Neural crest cell (in vitro differentiated cells): Measurements from ENCODE around the gene SRD5A2. TPM values are rescaled to one million over a fixed set of nuclear protein-coding genes. Genes with fewer than 3 reads are reported as not detected.
"Not testable (repeated sequence)": the region's sequence is repeated elsewhere in the genome, so short reads cannot be mapped to it uniquely, and the experiment has no call there.

Experiments used
- DNase-seq: peaks from one replicate; pipeline ENCODE4 v3.0.0; 2021; ENCODE audit warnings: low read depth, mixed read lengths, low spot score
- H3K27ac Mint-ChIP-seq: one replicate; pipeline ENCODE4 v1.8.0; 2021; ENCODE audit warnings: mild to moderate bottlenecking, mixed read lengths; ENCODE audit not compliant: unreplicated experiment
- H3K27me3 Mint-ChIP-seq: 2 replicates; pipeline ENCODE4 v1.8.0; 2021; ENCODE audit warnings: low read depth, mild to moderate bottlenecking, mixed read lengths
- H3K36me3 Mint-ChIP-seq: 2 replicates; pipeline ENCODE4 v1.8.0; 2021; ENCODE audit warnings: low read depth, mild to moderate bottlenecking, mixed read lengths
- H3K4me1 Mint-ChIP-seq: 2 replicates; pipeline ENCODE4 v1.8.0; 2021; ENCODE audit warnings: mixed read lengths
- H3K4me3 Mint-ChIP-seq: one replicate; pipeline ENCODE4 v1.8.0; 2021; ENCODE audit warnings: mild to moderate bottlenecking, mixed read lengths
- H3K9me3 Mint-ChIP-seq: 2 replicates; pipeline ENCODE4 v1.8.0; 2021; ENCODE audit warnings: mixed read lengths
- total RNA-seq: library from RNA; stranded (reverse); gene quantifications from 2 replicates; pipeline ENCODE4 v1.2.1, GENCODE V29; 2021
- TF ChIP-seq, protein P1 (sequence below): fragments of 200-600 bp; sonication (generic); conservative IDR thresholded peaks from 2 replicates; pipeline ENCODE4 v1.5.0; 2021; ENCODE audit warnings: antibody characterized with exemption, mild to moderate bottlenecking

The SRD5A2 gene
- total RNA-seq, 1 donor from 2014 or later: not detected

DNA sequence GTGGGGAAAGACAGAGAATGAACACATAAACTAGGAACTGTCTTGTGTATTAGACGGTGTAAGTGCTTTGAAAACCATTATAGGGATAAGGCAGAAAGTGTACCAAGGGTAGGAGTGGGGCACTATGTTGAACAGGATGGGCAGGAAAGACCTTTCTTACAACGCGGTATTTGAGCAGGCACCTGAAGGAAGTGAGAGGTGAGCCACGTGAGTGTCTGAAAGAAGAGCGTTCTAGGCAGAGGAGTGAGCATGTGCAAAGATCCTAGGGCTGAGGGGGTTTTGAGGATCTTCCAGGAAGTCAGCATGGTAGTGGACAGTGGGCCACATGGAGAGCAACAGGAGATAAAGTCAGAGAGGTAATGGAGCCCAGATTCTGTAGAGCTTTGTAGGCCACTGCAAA is 65.2 kb downstream of the SRD5A2 start:
- DNase-seq: no peak
- TF ChIP-seq, protein P1, sequence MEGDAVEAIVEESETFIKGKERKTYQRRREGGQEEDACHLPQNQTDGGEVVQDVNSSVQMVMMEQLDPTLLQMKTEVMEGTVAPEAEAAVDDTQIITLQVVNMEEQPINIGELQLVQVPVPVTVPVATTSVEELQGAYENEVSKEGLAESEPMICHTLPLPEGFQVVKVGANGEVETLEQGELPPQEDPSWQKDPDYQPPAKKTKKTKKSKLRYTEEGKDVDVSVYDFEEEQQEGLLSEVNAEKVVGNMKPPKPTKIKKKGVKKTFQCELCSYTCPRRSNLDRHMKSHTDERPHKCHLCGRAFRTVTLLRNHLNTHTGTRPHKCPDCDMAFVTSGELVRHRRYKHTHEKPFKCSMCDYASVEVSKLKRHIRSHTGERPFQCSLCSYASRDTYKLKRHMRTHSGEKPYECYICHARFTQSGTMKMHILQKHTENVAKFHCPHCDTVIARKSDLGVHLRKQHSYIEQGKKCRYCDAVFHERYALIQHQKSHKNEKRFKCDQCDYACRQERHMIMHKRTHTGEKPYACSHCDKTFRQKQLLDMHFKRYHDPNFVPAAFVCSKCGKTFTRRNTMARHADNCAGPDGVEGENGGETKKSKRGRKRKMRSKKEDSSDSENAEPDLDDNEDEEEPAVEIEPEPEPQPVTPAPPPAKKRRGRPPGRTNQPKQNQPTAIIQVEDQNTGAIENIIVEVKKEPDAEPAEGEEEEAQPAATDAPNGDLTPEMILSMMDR: no peak
- Mint-ChIP-seq H3K4me1 (no peaks in the 10 kb centered on the region), H3K27ac (no peak overlapping the region), H3K27me3 (peaks cover 15% of the 10 kb centered on the region), H3K9me3 (no peaks in the 10 kb centered on the region), H3K4me3 (no peak overlapping the region), H3K36me3 (no peaks in the 10 kb centered on the region)

DNA sequence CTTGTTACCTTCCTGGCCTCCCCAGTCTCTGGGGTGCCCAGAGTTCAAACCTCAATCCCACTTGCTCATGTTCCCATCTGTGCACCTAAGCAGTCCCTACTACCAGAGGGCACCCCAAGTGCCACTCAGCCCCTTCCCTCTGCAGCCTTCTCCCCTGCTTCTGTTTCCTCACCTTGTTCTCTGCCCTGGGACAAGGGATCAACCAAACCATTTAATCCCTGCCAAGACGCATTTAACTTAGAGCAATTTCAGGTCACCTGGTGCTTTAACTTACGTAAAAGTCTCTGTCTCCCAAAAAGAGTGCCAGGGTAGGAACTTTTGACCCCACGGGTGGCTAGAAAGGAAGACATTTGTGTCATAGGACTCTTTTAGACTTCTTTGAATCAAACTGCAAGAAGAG is 67.2 kb downstream of the SRD5A2 start:
- TF ChIP-seq, protein P1: no peak
- no peaks in the 10 kb centered on the region for H3K36me3 Mint-ChIP-seq
- H3K27ac Mint-ChIP-seq: no peak overlapping the region
- no peaks in the 10 kb centered on the region for H3K9me3 Mint-ChIP-seq
- no peaks in the 10 kb centered on the region for H3K4me1 Mint-ChIP-seq
- no peak overlapping the region for H3K4me3 Mint-ChIP-seq
- DNase-seq: no peak
- H3K27me3 Mint-ChIP-seq: peaks cover 22% of the 10 kb centered on the region

- Mint-ChIP-seq H3K9me3 (no peaks in the 10 kb centered on the region), H3K36me3 (no peaks in the 10 kb centered on the region), H3K27me3 (peaks cover 24% of the 10 kb centered on the region), H3K27ac (no peak overlapping the region), H3K4me3 (no peak overlapping the region), H3K4me1 (no peaks in the 10 kb centered on the region)
- TF ChIP-seq, protein P1: no peak
- no peak for DNase-seq
Observed at GRCh38 chr2:31511376-31511775, 69.4 kb downstream of the SRD5A2 start.

GRCh38 chr2:31505111-31505510 is 75.6 kb downstream of the SRD5A2 start:
- no peaks in the 10 kb centered on the region for H3K36me3 Mint-ChIP-seq
- no peaks in the 10 kb centered on the region for H3K9me3 Mint-ChIP-seq
- H3K4me3 Mint-ChIP-seq: no peak overlapping the region
- H3K4me1 Mint-ChIP-seq: no peaks in the 10 kb centered on the region
- TF ChIP-seq, protein P1: no peak
- H3K27me3 Mint-ChIP-seq: peaks cover 9% of the 10 kb centered on the region
- DNase-seq: no peak
- no peak overlapping the region for H3K27ac Mint-ChIP-seq

DNA sequence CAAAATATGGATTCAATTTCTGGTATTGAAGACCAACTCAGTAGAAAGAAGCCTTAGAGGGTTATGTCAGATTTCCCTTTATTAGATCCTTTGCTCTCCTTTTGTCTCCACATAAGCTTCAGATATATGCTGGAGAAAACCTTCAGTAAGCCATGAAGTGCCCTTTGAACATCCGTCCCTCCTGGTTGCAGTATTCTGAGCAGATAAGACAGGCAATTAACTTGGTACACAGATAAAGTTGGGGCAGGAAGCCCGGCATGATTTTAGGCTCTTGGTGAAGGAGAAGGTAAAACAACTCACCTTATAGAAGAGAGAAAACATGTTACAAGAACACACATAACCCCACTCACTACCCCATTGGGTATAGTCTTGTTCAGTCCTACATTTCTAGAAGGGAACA is 76.4 kb downstream of the SRD5A2 start:
- TF ChIP-seq, protein P1: no peak
- H3K4me1 Mint-ChIP-seq: no peaks in the 10 kb centered on the region
- H3K27ac Mint-ChIP-seq: no peak overlapping the region
- H3K9me3 Mint-ChIP-seq: no peaks in the 10 kb centered on the region
- DNase-seq: no peak
- H3K27me3 Mint-ChIP-seq: peaks cover 8% of the 10 kb centered on the region
- no peaks in the 10 kb centered on the region for H3K36me3 Mint-ChIP-seq
- no peak overlapping the region for H3K4me3 Mint-ChIP-seq

GRCh38 chr2:31496451-31496874 is 84.3 kb downstream of the SRD5A2 start:
- Mint-ChIP-seq H3K27ac (peak overlapping the region; percentile 97), H3K4me3 (peak overlapping the region; percentile 97), H3K27me3 (peaks cover 14% of the 10 kb centered on the region)
- H3K9me3 Mint-ChIP-seq, H3K36me3 Mint-ChIP-seq, H3K4me1 Mint-ChIP-seq: not testable (repeated sequence)
- peak; percentile 25 for DNase-seq
